Mucosa of stomach (tissue), 1 donor: ENCODE results near the gene RPS6KC1.
"Not testable (repeated sequence)": the region's sequence is repeated elsewhere in the genome, so short reads cannot be mapped to it uniquely, and the experiment has no call there.

Experiments
- H3K27me3 ChIP-seq: one replicate; pipeline ENCODE4 v1.7.0; 2013; ENCODE audit warnings: mild to moderate bottlenecking, low read length; ENCODE audit not compliant: control insufficient read depth, insufficient read depth
- H3K36me3 ChIP-seq: one replicate; pipeline ENCODE4 v1.7.0; 2013; ENCODE audit warnings: low read length; ENCODE audit not compliant: control insufficient read depth, insufficient read depth
- H3K4me1 ChIP-seq: one replicate; pipeline ENCODE4 v1.7.0; 2013; ENCODE audit warnings: mild to moderate bottlenecking, low read length; ENCODE audit not compliant: control insufficient read depth, insufficient read depth
- H3K4me3 ChIP-seq: one replicate; pipeline ENCODE4 v1.7.0; 2013; ENCODE audit warnings: low read length
- H3K9ac ChIP-seq: one replicate; pipeline ENCODE4 v1.7.0; 2013; ENCODE audit warnings: mild to moderate bottlenecking, low read length, moderate library complexity
- H3K9me3 ChIP-seq: one replicate; pipeline ENCODE4 v1.7.0; 2013; ENCODE audit warnings: mild to moderate bottlenecking, low read length, moderate library complexity; ENCODE audit not compliant: control insufficient read depth
- donor health status: Pancreatic carcinoma.

The RPS6KC1 gene

GRCh38 chr1:213318458-213318857 is 267.4 kb downstream of the RPS6KC1 start:
- H3K36me3 ChIP-seq, H3K27me3 ChIP-seq, H3K4me1 ChIP-seq, H3K4me3 ChIP-seq, H3K9me3 ChIP-seq, H3K9ac ChIP-seq: not testable (repeated sequence)

- Histone ChIP-seq H3K36me3 (no peaks in the 10 kb centered on the region), H3K4me1 (peaks cover 6% of the 10 kb centered on the region), H3K9ac (no peak overlapping the region), H3K4me3 (no peak overlapping the region), H3K27me3 (no peaks in the 10 kb centered on the region), H3K9me3 (no peaks in the 10 kb centered on the region)
Measured at GRCh38 chr1:213320191-213320870, 269.3 kb downstream of the RPS6KC1 start.
